Measurements from ENCODE around the gene ATAD3A.
"Not testable (repeated sequence)": the region's sequence is repeated elsewhere in the genome, so short reads cannot be mapped to it uniquely, and the experiment has no call there.

The ATAD3A gene

DNA sequence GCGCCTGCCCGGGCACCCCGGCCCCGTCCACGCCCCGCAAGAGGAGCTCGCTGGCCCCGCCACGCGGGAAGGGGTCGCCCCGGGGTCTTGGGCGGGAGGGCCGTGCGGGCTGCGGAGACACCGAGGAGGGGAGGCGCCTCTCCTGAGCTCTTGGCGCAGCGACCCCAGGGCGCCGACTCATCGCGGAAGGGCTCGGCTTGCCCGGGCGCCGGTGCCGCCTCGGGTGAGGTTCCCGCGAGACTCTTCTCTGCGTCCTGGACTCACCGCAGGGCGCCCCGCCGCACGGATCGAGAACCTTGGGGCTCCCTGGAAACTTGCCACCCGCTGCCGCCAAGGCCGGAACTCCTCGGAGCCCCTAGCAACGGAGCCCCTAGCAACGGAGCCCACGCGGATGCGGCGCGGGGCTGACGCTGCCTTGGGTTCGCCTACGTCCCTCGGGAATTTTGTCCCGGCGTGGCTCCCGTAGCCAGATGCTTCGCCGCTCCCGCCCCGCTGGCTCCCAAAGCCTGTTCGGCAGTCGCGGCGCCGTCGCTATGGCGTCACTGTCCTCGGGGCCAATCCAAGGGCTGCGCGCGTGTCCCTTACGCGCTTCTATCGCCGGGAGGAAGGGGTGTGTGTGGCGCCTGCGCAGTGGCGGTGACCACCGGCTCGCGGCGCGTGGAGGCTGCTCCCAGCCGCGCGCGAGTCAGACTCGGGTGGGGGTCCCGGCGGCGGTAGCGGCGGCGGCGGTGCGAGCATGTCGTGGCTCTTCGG, at the start of gene ATAD3A:
ATAD3A (plus strand) TSS at position 630 of the 753 bp plus-strand sequence; CDS start at position 737, 107 bp downstream.
- peak; percentile 93 to 97 (median 93) for DNase-seq (ENCODE audit: low read depth in 3 of 3)

DNA sequence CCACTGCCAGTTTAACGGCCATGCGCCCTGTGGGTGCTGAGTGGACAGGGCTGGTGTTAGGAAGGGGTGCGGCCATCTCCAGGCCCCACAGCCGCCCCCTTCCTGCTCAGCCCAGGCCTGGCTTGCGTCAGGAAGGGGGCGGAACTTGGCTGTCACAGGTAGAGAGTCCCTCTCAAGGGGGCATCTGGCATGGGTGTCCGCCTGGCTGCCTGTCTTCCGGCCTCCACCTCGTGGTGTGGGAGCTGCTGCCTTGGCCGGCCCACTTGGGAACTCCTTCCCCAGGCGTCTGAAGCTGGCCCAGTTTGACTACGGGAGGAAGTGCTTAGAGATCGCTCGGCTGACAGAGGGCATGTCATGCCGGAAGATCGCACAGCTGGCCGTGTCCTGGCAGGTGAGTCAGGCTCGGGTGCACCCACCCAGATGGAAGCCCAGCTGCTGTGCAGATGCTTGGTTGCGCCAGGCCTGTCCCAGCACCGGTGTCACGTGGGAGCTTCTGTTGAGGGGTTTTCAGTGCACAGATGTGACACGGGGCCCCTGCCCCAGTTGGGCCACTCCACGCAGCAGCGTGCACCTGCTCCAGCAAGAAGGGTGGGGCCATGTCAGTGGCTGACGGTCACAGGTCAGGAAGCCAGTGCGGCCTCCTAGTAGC, 49.5 kb upstream of the ATAD3A start:
- no peak for DNase-seq (ENCODE audit: low read depth in 3 of 3)

DNA sequence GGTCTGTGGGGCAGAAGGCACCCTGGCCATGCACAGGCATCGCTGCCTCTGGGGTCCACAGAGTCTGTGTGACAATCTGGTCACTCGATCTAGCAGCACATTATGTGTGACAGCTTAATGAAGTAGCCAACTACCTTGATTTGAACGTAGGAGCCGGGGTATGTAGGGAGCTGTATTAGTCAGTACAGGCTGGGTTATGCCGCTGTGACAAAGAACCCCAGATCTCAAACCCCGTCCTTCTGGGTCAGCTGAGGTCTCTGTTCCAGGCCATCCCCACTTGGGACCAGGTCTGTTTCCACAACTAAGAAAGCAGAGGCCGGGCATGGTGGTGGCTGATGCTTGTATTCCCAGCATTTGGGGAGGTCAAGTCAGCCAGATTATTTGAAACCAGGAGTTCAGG, 48.6 kb upstream of the ATAD3A start:
- no peak for DNase-seq (ENCODE audit: low read depth in 3 of 3)

DNA sequence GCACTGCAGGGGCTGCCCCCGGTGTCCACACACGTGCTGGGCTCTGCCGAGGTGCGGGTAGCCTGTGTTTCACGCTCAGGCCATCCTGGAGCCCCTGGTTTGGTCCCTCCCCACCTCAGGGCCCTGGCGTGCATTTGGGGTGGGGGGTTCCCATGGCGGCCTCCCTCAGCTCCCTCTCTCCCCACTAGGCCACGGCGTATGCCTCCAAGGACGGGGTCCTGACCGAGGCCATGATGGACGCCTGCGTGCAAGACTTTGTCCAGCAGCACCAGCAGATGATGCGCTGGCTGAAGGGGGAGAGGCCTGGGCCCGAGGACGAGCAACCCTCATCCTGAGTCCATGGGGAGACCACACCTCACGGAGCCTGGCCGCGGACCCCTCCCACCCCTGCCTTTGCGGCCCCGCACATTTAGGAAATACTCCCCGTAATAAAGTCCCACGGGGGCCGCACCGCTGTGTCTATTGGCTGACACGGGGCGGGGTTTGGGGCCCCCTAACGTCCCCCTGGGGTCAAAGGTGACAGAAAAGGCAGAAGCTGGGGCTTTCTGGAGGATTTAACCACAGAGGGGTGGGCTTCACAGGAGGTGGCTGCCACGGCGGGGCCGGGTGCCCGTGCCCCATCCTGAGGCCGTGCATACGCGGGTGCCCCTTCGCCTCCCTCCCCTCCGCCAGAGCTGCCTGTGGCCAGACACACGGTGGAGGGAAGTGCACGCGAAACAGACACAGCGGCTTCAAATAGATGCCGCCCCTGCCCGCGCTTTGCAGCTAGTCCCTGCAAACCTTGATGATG, 43.6 kb upstream of the ATAD3A start:
- DNase-seq (ENCODE audit: low read depth in 3 of 3), result not testable (repeated sequence)

DNA sequence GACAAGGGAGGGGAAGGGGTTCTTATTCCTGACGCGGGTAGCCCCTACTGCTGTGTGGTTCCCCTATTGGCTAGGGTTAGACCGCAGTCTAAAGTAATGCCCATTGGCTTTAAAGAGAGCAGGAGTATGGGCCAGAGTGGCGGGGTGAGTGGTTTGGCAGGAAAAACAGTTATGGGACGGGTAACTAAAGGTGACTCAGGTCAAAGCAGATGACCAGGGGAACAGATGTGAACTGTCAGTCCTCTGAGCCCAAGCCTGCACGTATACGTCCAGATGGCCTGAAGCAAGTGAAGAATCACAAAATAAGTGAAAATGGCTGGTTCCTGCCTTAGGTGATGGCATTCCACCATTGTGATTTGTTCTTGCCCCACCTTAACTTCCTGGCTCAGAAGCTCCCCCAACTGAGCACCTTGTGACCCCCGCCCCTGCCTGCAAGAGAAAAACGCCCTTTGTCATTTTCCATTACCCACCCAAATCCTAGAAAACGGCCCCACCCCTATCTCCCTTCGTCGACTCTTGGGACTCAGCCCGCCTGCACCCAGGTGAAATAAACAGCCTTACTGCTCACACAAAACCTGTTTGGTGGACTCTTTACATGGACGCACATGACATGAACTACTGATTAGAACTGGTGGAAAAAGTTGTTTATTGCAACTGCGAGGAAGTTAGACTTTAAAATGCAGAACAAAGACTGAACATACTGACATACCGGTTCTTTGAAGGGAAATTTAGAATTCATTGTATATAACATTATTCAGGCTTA, 41.2 kb upstream of the ATAD3A start:
- DNase-seq (ENCODE audit: low read depth in 3 of 3), result peak in 1 of 3 experiments; percentile 12

GRCh38 chr1:1471389-1472052, 40.4 kb upstream of the ATAD3A start, which contains the start of gene ATAD3B:
Gene ATAD3B, plus strand, starts transcription at chr1:1471765. Its CDS starts 120 bp downstream, at chr1:1471885.
- peak; percentile 90 to 97 (median 91) for DNase-seq (ENCODE audit: low read depth in 3 of 3)

- DNase-seq (ENCODE audit: low read depth in 3 of 3), result not testable (repeated sequence)
Observed at GRCh38 chr1:1472053-1472876, 39.7 kb upstream of the ATAD3A start.

DNA sequence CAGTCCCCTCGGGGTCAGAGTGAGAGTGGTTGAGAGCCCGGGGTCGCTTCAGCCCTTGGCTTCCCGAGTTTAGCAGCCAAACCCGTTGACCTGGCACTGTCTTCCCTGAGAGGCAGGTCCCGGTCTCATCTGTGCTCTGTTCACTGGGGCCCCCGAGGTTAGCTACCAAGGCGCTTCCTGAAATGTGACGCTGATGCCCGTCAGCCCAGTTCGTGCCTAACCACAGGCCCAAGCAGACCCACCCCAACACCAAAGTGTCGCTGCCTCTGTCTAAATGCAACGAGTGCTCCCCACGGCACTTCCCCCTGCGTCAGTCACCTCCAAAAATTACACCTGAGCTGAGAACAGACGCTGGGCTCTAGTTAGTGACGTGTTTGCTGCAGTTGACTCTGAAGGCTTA, 36.0 kb upstream of the ATAD3A start:
- DNase-seq (ENCODE audit: low read depth in 3 of 3), result not testable (repeated sequence)

GRCh38 chr1:1477206-1477605, 34.8 kb upstream of the ATAD3A start:
- no peak for DNase-seq (ENCODE audit: low read depth in 3 of 3)

DNA sequence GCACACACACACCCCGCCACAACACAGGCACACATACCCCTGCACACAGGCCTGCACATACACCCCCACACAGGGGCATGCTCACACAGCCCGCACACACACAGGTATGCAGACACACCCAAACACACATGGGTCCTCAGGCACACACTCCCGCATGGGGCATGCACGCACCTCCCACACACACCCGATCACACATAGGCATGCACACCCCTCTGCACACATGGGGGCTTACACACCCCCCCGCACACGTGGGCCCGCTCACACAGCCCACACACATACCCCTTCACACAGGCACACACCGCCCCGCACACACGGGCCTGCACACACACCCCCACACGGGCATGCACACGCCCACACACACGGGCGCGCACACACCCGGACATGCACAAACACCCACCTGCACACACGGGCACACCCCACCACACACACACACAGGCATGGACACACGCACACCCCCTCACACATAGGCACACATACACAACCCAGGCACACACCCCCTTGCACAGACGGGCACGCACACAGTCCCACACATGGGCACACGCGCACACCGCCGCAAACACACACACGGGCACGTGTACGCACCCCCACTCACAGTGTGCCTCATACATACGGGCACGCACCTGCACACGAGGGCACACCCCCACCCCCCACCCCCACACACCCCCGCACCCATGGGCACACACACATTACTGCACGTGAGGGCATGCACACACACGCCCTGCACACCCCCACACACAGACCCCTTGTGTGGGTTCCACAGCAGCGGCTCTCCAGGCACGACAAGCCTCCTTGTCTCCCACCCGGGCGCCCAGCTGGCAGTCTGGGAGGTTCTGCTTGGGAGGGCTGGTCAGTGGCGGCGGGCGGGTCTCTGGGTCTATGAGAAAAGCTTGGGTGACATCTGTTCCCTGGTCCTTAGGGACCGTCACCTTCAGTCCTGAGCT, 32.1 kb upstream of the ATAD3A start:
- DNase-seq (ENCODE audit: low read depth in 3 of 3), result no peak

DNA sequence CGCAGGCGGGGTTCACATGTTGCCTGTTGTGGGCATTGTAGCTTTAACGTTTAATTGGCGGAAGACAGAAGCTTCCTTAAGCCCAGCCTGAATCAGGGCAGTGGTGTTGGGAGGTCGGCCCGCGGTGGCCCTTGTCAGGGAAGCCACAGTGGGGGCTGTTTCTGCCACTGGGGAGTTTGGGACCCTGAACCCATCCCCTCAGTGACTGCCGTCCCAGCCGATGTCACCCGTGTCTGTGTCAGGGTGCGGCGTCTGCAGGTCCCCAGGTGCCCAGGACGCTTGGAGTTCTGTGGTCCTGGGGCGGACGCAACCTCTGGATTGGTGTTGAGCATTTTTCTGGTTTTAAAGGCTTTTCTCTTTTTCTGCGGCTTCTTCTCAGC, 31.5 kb upstream of the ATAD3A start:
- DNase-seq (ENCODE audit: low read depth in 3 of 3), result not testable (repeated sequence)

DNA sequence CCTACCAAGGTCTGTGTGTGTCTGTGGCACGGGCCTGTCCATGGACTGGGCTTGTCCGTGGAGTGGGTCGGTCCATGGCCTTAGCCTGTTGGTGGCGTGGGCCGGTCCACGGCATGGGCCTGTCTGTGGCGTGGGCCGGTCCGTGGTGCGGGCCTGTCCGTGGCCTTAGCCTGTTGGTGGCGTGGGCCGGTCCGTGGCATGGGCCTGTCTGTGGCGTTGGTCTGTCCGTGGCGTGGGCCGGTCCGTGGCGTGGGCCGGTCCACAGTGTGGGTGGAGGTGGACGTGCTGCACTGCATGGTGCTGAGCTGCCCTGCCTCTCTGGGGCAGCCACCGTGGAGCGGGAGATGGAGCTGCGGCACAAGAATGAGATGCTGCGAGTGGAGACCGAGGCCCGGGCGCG, 30.2 kb upstream of the ATAD3A start:
- DNase-seq (ENCODE audit: low read depth in 3 of 3), result not testable (repeated sequence)

GRCh38 chr1:1482856-1483255, 29.1 kb upstream of the ATAD3A start:
- DNase-seq (ENCODE audit: low read depth in 3 of 3), result no peak

GRCh38 chr1:1483714-1484113, 28.2 kb upstream of the ATAD3A start:
- no peak for DNase-seq (ENCODE audit: low read depth in 3 of 3)

- DNase-seq (ENCODE audit: low read depth in 3 of 3), result not testable (repeated sequence)
Observed at GRCh38 chr1:1484976-1485750, 26.8 kb upstream of the ATAD3A start.

- not testable (repeated sequence) for DNase-seq (ENCODE audit: low read depth in 3 of 3)
Observed at GRCh38 chr1:1485755-1486317, 26.1 kb upstream of the ATAD3A start.

- DNase-seq (ENCODE audit: low read depth in 3 of 3), result no peak
Observed at GRCh38 chr1:1487701-1488100, 24.3 kb upstream of the ATAD3A start.

DNA sequence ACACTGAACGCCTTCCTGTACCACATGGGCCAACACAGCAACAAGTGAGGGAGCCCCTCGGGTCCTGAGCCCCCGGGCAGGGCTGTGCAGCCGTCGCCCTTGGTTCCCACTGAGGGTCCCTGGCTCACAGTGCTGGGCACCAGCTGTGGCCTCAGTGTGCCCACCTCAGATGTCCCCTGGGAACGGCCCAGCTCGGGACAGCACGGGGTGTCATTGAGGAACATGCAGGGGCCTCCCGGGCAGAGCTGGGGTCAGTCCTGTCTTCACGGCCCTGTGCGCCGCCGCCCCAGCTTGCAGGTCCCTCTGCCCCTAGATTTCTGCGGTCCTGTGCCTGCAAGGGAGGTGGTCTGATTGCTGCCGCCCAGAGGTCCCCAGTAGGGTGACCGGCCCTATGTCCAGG, 22.7 kb upstream of the ATAD3A start:
- no peak for DNase-seq (ENCODE audit: low read depth in 3 of 3)
